Measurements from ENCODE around the gene FBP1.

GRCh38 chr9:94657021-94657725, 17.9 kb upstream of the FBP1 start:
- TF ChIP-seq OSR1 (CRISPR knock-in tag; IDR thresholded peaks at IDR 0.05): no peak
- TF ChIP-seq BACH2 (CRISPR knock-in tag; IDR thresholded peaks at IDR 0.05; ENCODE audit: borderline replicate concordance): no peak
- no peak for TF ChIP-seq ZFP30 (CRISPR knock-in tag; IDR thresholded peaks at IDR 0.05)
- no peak for TF ChIP-seq RARB (CRISPR knock-in tag; IDR thresholded peaks at IDR 0.05)
- no peak for TF ChIP-seq PATZ1 (CRISPR knock-in tag; IDR thresholded peaks at IDR 0.05; ENCODE audit: borderline replicate concordance)
- TF ChIP-seq, protein P1, sequence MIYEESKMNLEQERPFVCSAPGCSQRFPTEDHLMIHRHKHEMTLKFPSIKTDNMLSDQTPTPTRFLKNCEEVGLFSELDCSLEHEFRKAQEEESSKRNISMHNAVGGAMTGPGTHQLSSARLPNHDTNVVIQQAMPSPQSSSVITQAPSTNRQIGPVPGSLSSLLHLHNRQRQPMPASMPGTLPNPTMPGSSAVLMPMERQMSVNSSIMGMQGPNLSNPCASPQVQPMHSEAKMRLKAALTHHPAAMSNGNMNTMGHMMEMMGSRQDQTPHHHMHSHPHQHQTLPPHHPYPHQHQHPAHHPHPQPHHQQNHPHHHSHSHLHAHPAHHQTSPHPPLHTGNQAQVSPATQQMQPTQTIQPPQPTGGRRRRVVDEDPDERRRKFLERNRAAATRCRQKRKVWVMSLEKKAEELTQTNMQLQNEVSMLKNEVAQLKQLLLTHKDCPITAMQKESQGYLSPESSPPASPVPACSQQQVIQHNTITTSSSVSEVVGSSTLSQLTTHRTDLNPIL (CRISPR knock-in tag; IDR thresholded peaks at IDR 0.05; ENCODE audit: low read depth): no peak
- TF ChIP-seq ZNF565 (CRISPR knock-in tag; conservative IDR thresholded peaks at IDR 0.05; ENCODE audit: low read depth): no peak
- TF ChIP-seq ARNTL (CRISPR knock-in tag; IDR thresholded peaks at IDR 0.05; ENCODE audit: borderline replicate concordance, low read depth): no peak
- no peak for TF ChIP-seq PPARA (CRISPR knock-in tag; IDR thresholded peaks at IDR 0.05; ENCODE audit: borderline replicate concordance)
- no peak for TF ChIP-seq ZNF8 (CRISPR knock-in tag; IDR thresholded peaks at IDR 0.05)
- no peak for TF ChIP-seq SNAI2 (CRISPR knock-in tag; IDR thresholded peaks at IDR 0.05)
- TF ChIP-seq ISL1 (CRISPR knock-in tag; IDR thresholded peaks at IDR 0.05): no peak
- TF ChIP-seq TOX (CRISPR knock-in tag; IDR thresholded peaks at IDR 0.05; ENCODE audit: borderline replicate concordance): no peak

Data from SK-N-SH treated with all-trans-retinoic acid at 6 μM for 48 hours (cell line).